NOMO-1 treated with dmso at 0.1 percent for 144 hours (cell line): ENCODE measurements around the gene ATP6V1E1.
"Not testable (repeated sequence)": the region's sequence is repeated elsewhere in the genome, so short reads cannot be mapped to it uniquely, and the experiment has no call there.

ENCODE experiments used
- DNase-seq: peaks from one replicate; lab custom pipeline; 2025; ENCODE audit not compliant: unreplicated experiment; lab: John Stamatoyannopoulos, UW

The ATP6V1E1 gene

GRCh38 chr22:17583151-17583550 lies 45.4 kb downstream of the ATP6V1E1 start:
- no peak for DNase-seq

GRCh38 chr22:17581631-17582030 lies 46.9 kb downstream of the ATP6V1E1 start:
- no peak for DNase-seq

- no peak for DNase-seq
These were observed 47.5 kb downstream of the ATP6V1E1 start for GRCh38 chr22:17581056-17581455.

- DNase-seq: no peak
These were observed 48.0 kb downstream of the ATP6V1E1 start for GRCh38 chr22:17580441-17581031.

- no peak for DNase-seq
These were observed 49.0 kb downstream of the ATP6V1E1 start for GRCh38 chr22:17579535-17579981.

- no peak for DNase-seq
These were observed 50.3 kb downstream of the ATP6V1E1 start for GRCh38 chr22:17578136-17578754.

GRCh38 chr22:17576470-17576869 lies 52.1 kb downstream of the ATP6V1E1 start:
- no peak for DNase-seq

- DNase-seq: no peak
These were observed 52.9 kb downstream of the ATP6V1E1 start for GRCh38 chr22:17575681-17576080.

GRCh38 chr22:17575151-17575550 lies 53.4 kb downstream of the ATP6V1E1 start:
- no peak for DNase-seq

GRCh38 chr22:17570851-17571631 lies 57.5 kb downstream of the ATP6V1E1 start:
- DNase-seq: no peak

- DNase-seq: no peak
These were observed 58.5 kb downstream of the ATP6V1E1 start for GRCh38 chr22:17569971-17570511.

- DNase-seq: no peak
These were observed 61.8 kb downstream of the ATP6V1E1 start for GRCh38 chr22:17566776-17567175.

- DNase-seq: not testable (repeated sequence)
These were observed 62.4 kb downstream of the ATP6V1E1 start for GRCh38 chr22:17566016-17566687.

- DNase-seq: no peak
These were observed 64.6 kb downstream of the ATP6V1E1 start for GRCh38 chr22:17563936-17564391.

GRCh38 chr22:17562906-17563870 lies 65.4 kb downstream of the ATP6V1E1 start, which contains the start of gene SLC25A18:
TSS of gene SLC25A18 (plus strand) at chr22:17563498. CDS start at chr22:17579945, 16,447 bp downstream.
- no peak for DNase-seq

GRCh38 chr22:17559188-17559587 lies 69.4 kb downstream of the ATP6V1E1 start:
- no peak for DNase-seq

- DNase-seq: no peak
These were observed 73.7 kb downstream of the ATP6V1E1 start for GRCh38 chr22:17554814-17555213.

GRCh38 chr22:17552737-17553136 lies 75.8 kb downstream of the ATP6V1E1 start:
- no peak for DNase-seq

GRCh38 chr22:17549655-17550054 lies 78.9 kb downstream of the ATP6V1E1 start:
- no peak for DNase-seq

- DNase-seq: no peak
These were observed 79.4 kb downstream of the ATP6V1E1 start for GRCh38 chr22:17549183-17549582.
